Loucy (cell line): Measurements from ENCODE around the gene ARMC9.

ENCODE experiments used
- CTCF ChIP-seq: fragments of 200-600 bp; sonication (generic); conservative IDR thresholded peaks from 2 replicates; pipeline ENCODE4 v1.5.1; 2014; ENCODE audit warnings: mild to moderate bottlenecking, antibody characterized with exemption, low read length
- EZH2phosphoT487 ChIP-seq: fragments of 200-600 bp; IDR thresholded peaks from 2 replicates; pipeline ENCODE4 v1.6.1; 2018; ENCODE audit warnings: antibody characterized with exemption, mild to moderate bottlenecking, moderate library complexity, borderline replicate concordance

GRCh38 chr2:231277962-231278361 is 79.5 kb downstream of the ARMC9 start:
- no peak for TF ChIP-seq CTCF
- TF ChIP-seq EZH2phosphoT487: no peak
